SU-DHL-6 (cell line): Measurements from ENCODE around the gene PPP6R2.

Experiments
- CTCF ChIP-seq: fragments of 200-600 bp; sonication (generic); IDR thresholded peaks from one replicate; pipeline ENCODE4 v1.5.1; 2017; ENCODE audit warnings: antibody characterized with exemption, mild to moderate bottlenecking, low read length, moderate library complexity; ENCODE audit not compliant: insufficient read depth, poor library complexity, severe bottlenecking
- EZH2phosphoT487 ChIP-seq: fragments of 200-600 bp; sonication (generic), shearing (Covaris generic); conservative IDR thresholded peaks from 2 replicates; pipeline ENCODE4 v1.6.1; 2018; ENCODE audit warnings: mild to moderate bottlenecking, antibody characterized with exemption, low read length, moderate library complexity, mixed read lengths

GRCh38 chr22:50299785-50300619 is 43.1 kb upstream of the PPP6R2 start:
- TF ChIP-seq CTCF (no peak), EZH2phosphoT487 (no peak)
